Measurements from ENCODE around the gene SLC26A11. TPM values are rescaled to one million over a fixed set of nuclear protein-coding genes. Genes with fewer than 3 reads are reported as not detected.

SLC26A11 gene
- total RNA-seq, 1 experiment from 2014 or later, result 26.5 TPM

- no peak for TF ChIP-seq CTCF (conservative IDR thresholded peaks at IDR 0.05)
Measured at GRCh38 chr17:80279895-80280294, 59.7 kb downstream of the SLC26A11 start.

More at GRCh38 chr17:80279895-80280294, 59.7 kb downstream of the SLC26A11 start:
- H3K18ac ChIP-seq (ENCODE audit: insufficient read length, low read depth, low read length), result no peak overlapping the region
- no peak overlapping the region for H3K4me2 ChIP-seq (ENCODE audit: insufficient read depth, insufficient read length, low read length)
- no peak overlapping the region for H3K9ac ChIP-seq (ENCODE audit: extremely low read depth, insufficient read length, low read length)
- Mint-ChIP-seq H3K4me1 (peaks cover 13 to 27% of the 10 kb centered on the region in 2 experiments), H3K27ac (no peak overlapping the region; a peak in 1 of 7 replicates), H3K4me3 (no peak overlapping the region; a peak in 1 of 5 replicates), H3K27me3 (ENCODE audit: low read depth) (no peaks in the 10 kb centered on the region), H3K36me3 (ENCODE audit: insufficient read depth in 1 of 3, low read depth in 3 of 3) (peaks cover 5 to 15% (median 6%) of the 10 kb centered on the region in 3 experiments; a peak in 6 of 7 replicates), H3K9me3 (no peaks in the 10 kb centered on the region)
- no peaks in the 10 kb centered on the region for H3K23me2 ChIP-seq (ENCODE audit: insufficient read length, low read depth, low read length, poor library complexity, severe bottlenecking)
- no peaks in the 10 kb centered on the region for H3K79me1 ChIP-seq (ENCODE audit: insufficient read depth, low read depth, low read length, poor library complexity, severe bottlenecking)
- no peak overlapping the region for H4K5ac ChIP-seq (ENCODE audit: insufficient read length, low read depth, low read length)
- H4K91ac ChIP-seq (ENCODE audit: insufficient read length, low read depth, low read length), result no peak overlapping the region
- no peak overlapping the region for H2BK120ac ChIP-seq (ENCODE audit: low read depth, low read length, poor library complexity, severe bottlenecking)
- H3K4ac ChIP-seq (ENCODE audit: low read depth, low read length), result no peak overlapping the region
- no peak overlapping the region for H2AK5ac ChIP-seq (ENCODE audit: insufficient read length, low read length)
- no peaks in the 10 kb centered on the region for H3K27me3 ChIP-seq (ENCODE audit: insufficient read depth, low read length)
- no peak overlapping the region for H3K27ac ChIP-seq (ENCODE audit: insufficient read length, low read depth, low read length)
- no peak overlapping the region for H3K56ac ChIP-seq (ENCODE audit: insufficient read length, low read depth, low read length)
- H3K9me3 ChIP-seq (ENCODE audit: control insufficient read depth, low read depth, low read length), result no peaks in the 10 kb centered on the region
- H2BK5ac ChIP-seq (ENCODE audit: insufficient read length, low read length), result no peak overlapping the region
- H3K79me2 ChIP-seq (ENCODE audit: insufficient read depth, low read length), result no peaks in the 10 kb centered on the region
- no peak overlapping the region for H3K23ac ChIP-seq (ENCODE audit: insufficient read length, low read depth, low read length)
- no peak overlapping the region for H4K8ac ChIP-seq (replicated peaks; ENCODE audit: insufficient read length, low read depth, low read length)
- H2AFZ ChIP-seq (ENCODE audit: low read length), result no peak overlapping the region
- no peak overlapping the region for H2BK15ac ChIP-seq (ENCODE audit: low read depth, low read length)
- H3K14ac ChIP-seq (ENCODE audit: insufficient read depth, low read length), result no peak overlapping the region
- H2BK12ac ChIP-seq (ENCODE audit: insufficient read length, low read depth, low read length), result no peak overlapping the region
- no peak for DNase-seq
- no peaks in the 10 kb centered on the region for H4K20me1 ChIP-seq (ENCODE audit: control insufficient read depth, insufficient read depth, insufficient read length)
- H2BK20ac ChIP-seq (ENCODE audit: low read depth, low read length, poor library complexity, severe bottlenecking), result no peak overlapping the region
- H3T11ph ChIP-seq (ENCODE audit: low read length), result no peak overlapping the region
- WGBS (ENCODE audit: extremely low coverage, insufficient read length, low lambda C conversion rate), result no CpG with 5 or more reads among the region's 14 CpGs
- H3K4me1 ChIP-seq (ENCODE audit: insufficient read depth, low read length), result no peaks in the 10 kb centered on the region
